ENCODE results near the gene CLEC18A.
"Not testable (repeated sequence)": the region's sequence is repeated elsewhere in the genome, so short reads cannot be mapped to it uniquely, and the experiment has no call there.

GRCh38 chr16:69963312-69963711 is 12.2 kb downstream of the CLEC18A start:
- not testable (repeated sequence) for TF ChIP-seq CTCF (IDR thresholded peaks at IDR 0.05; ENCODE audit: insufficient read depth, low read depth, low read length); EZH2 (IDR thresholded peaks at IDR 0.05; ENCODE audit: insufficient read depth, low read length)
